SK-N-SH treated with all-trans-retinoic acid at 6 μM for 48 hours (cell line): ENCODE data around the gene SPATS2.
A peak's percentile ranks its signal among the peaks of the same experiment; 100 is the strongest.

ENCODE experiments used
- ATAC-seq: fragments of 200-7000 bp; cut with Tn5 transposase; 3 replicates; pipeline ENCODE4 v1.9.1; 2020; ENCODE audit warnings: mild to moderate bottlenecking, moderate library complexity
- ARNTL ChIP-seq: fragments of 450-650 bp; formaldehyde crosslinking; IDR thresholded peaks from 2 replicates; pipeline ENCODE4 v1.5.0; 2020; ENCODE audit warnings: low read depth, mild to moderate bottlenecking, moderate library complexity, borderline replicate concordance
- BACH2 ChIP-seq: fragments of 250-450 bp; sonication (Bioruptor Pico); IDR thresholded peaks from 2 replicates; pipeline ENCODE4 v1.9.0; 2021; ENCODE audit warnings: mild to moderate bottlenecking, borderline replicate concordance
- CSDC2 ChIP-seq: fragments of 250-450 bp; sonication (Bioruptor Pico); IDR thresholded peaks from 2 replicates; pipeline ENCODE4 v1.5.0; 2020; ENCODE audit warnings: mild to moderate bottlenecking, moderate library complexity
- ESRRG ChIP-seq: fragments of 250-450 bp; sonication (Bioruptor Pico); IDR thresholded peaks from 2 replicates; pipeline ENCODE4 v1.6.1; 2021; ENCODE audit warnings: mild to moderate bottlenecking
- GLIS3 ChIP-seq: fragments of 250-450 bp; sonication (Bioruptor Pico); IDR thresholded peaks from 2 replicates; pipeline ENCODE4 v1.5.0; 2020; ENCODE audit warnings: mild to moderate bottlenecking, moderate library complexity
- ISL1 ChIP-seq: fragments of 250-450 bp; sonication (Bioruptor Pico); IDR thresholded peaks from 2 replicates; pipeline ENCODE4 v2.1.2; 2022; ENCODE audit warnings: mild to moderate bottlenecking, moderate library complexity
- OSR1 ChIP-seq: fragments of 250-450 bp; sonication (Bioruptor Pico); IDR thresholded peaks from 2 replicates; pipeline ENCODE4 v1.8.0; 2022; ENCODE audit warnings: moderate library complexity, mild to moderate bottlenecking, inconsistent platforms
- RARB ChIP-seq: fragments of 250-450 bp; sonication (Bioruptor Pico); IDR thresholded peaks from 2 replicates; pipeline ENCODE4 v1.8.0; 2021; ENCODE audit warnings: mild to moderate bottlenecking, moderate library complexity
- SNAI2 ChIP-seq: fragments of 250-450 bp; sonication (Bioruptor Pico); IDR thresholded peaks from 2 replicates; pipeline ENCODE4 v1.5.0; 2020; ENCODE audit warnings: mild to moderate bottlenecking, moderate library complexity
- TCF4 ChIP-seq: fragments of 250-450 bp; sonication (Bioruptor Pico); IDR thresholded peaks from 2 replicates; pipeline ENCODE4 v1.8.0; 2021; ENCODE audit warnings: mild to moderate bottlenecking, moderate library complexity, borderline replicate concordance
- TOX ChIP-seq: fragments of 250-450 bp; sonication (Bioruptor Pico); IDR thresholded peaks from 2 replicates; pipeline ENCODE4 v1.8.0; 2021; ENCODE audit warnings: mild to moderate bottlenecking, moderate library complexity, borderline replicate concordance
- ZC3H10 ChIP-seq: fragments of 250-450 bp; sonication (Bioruptor Pico); IDR thresholded peaks from 2 replicates; pipeline ENCODE4 v1.5.1; 2021; ENCODE audit warnings: mild to moderate bottlenecking, moderate library complexity
- ZFP3 ChIP-seq: fragments of 250-450 bp; sonication (Bioruptor Pico); IDR thresholded peaks from 2 replicates; pipeline ENCODE4 v1.5.0; 2020; ENCODE audit warnings: mild to moderate bottlenecking, moderate library complexity
- ZFP30 ChIP-seq: fragments of 450-650 bp; formaldehyde crosslinking; IDR thresholded peaks from 2 replicates; pipeline ENCODE4 v1.5.0; 2022; ENCODE audit warnings: mild to moderate bottlenecking, moderate library complexity
- ZNF565 ChIP-seq: fragments of 450-650 bp; formaldehyde crosslinking; conservative IDR thresholded peaks from 2 replicates; pipeline ENCODE4 v1.5.0; 2020; ENCODE audit warnings: low read depth, mild to moderate bottlenecking, moderate library complexity
- ZNF70 ChIP-seq: fragments of 450-650 bp; formaldehyde crosslinking; IDR thresholded peaks from 2 replicates; pipeline ENCODE4 v1.5.0; 2020; ENCODE audit warnings: mild to moderate bottlenecking, moderate library complexity
- TF ChIP-seq, protein P1 (sequence below): fragments of 250-450 bp; sonication (Bioruptor Pico); IDR thresholded peaks from 2 replicates; pipeline ENCODE4 v1.5.1; 2021; ENCODE audit warnings: mild to moderate bottlenecking, moderate library complexity
- TF ChIP-seq, protein P2 (sequence below): fragments of 250-450 bp; sonication (Bioruptor Pico); IDR thresholded peaks from 2 replicates; pipeline ENCODE4 v1.8.0; 2021; ENCODE audit warnings: low read depth, mild to moderate bottlenecking, moderate library complexity, borderline replicate concordance
- TF ChIP-seq, protein P3 (sequence below): fragments of 250-450 bp; sonication (Bioruptor Pico); IDR thresholded peaks from 2 replicates; pipeline ENCODE4 v1.5.1; 2020; ENCODE audit warnings: low read depth, mild to moderate bottlenecking, moderate library complexity
- TF ChIP-seq, protein P4 (sequence below): fragments of 250-450 bp; sonication (Bioruptor Pico); IDR thresholded peaks from 2 replicates; pipeline ENCODE4 v1.8.0; 2020; ENCODE audit warnings: mild to moderate bottlenecking, moderate library complexity, borderline replicate concordance

Gene SPATS2

GRCh38 chr12:49358483-49359141 lies 8.7 kb upstream of the SPATS2 start:
- TF ChIP-seq ESRRG (CRISPR knock-in tag) (no peak), ZNF565 (no peak), ZNF70 (CRISPR knock-in tag) (no peak), TCF4 (no peak), ISL1 (CRISPR knock-in tag) (no peak), ZFP3 (CRISPR knock-in tag) (no peak), ZFP30 (CRISPR knock-in tag) (no peak), ARNTL (CRISPR knock-in tag) (no peak), CSDC2 (no peak), GLIS3 (CRISPR knock-in tag) (no peak)
- TF ChIP-seq, protein P1, sequence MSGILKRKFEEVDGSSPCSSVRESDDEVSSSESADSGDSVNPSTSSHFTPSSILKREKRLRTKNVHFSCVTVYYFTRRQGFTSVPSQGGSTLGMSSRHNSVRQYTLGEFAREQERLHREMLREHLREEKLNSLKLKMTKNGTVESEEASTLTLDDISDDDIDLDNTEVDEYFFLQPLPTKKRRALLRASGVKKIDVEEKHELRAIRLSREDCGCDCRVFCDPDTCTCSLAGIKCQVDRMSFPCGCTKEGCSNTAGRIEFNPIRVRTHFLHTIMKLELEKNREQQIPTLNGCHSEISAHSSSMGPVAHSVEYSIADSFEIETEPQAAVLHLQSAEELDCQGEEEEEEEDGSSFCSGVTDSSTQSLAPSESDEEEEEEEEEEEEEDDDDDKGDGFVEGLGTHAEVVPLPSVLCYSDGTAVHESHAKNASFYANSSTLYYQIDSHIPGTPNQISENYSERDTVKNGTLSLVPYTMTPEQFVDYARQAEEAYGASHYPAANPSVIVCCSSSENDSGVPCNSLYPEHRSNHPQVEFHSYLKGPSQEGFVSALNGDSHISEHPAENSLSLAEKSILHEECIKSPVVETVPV (CRISPR knock-in tag), result no peak
- TF ChIP-seq, protein P2, sequence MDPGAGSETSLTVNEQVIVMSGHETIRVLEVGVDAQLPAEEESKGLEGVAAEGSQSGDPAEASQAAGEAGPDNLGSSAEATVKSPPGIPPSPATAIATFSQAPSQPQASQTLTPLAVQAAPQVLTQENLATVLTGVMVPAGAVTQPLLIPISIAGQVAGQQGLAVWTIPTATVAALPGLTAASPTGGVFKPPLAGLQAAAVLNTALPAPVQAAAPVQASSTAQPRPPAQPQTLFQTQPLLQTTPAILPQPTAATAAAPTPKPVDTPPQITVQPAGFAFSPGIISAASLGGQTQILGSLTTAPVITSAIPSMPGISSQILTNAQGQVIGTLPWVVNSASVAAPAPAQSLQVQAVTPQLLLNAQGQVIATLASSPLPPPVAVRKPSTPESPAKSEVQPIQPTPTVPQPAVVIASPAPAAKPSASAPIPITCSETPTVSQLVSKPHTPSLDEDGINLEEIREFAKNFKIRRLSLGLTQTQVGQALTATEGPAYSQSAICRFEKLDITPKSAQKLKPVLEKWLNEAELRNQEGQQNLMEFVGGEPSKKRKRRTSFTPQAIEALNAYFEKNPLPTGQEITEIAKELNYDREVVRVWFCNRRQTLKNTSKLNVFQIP, result no peak
- peak; percentile 92 for ATAC-seq

GRCh38 chr12:49359671-49360070 lies 7.6 kb upstream of the SPATS2 start:
- no peak for ATAC-seq
- TF ChIP-seq, protein P3, sequence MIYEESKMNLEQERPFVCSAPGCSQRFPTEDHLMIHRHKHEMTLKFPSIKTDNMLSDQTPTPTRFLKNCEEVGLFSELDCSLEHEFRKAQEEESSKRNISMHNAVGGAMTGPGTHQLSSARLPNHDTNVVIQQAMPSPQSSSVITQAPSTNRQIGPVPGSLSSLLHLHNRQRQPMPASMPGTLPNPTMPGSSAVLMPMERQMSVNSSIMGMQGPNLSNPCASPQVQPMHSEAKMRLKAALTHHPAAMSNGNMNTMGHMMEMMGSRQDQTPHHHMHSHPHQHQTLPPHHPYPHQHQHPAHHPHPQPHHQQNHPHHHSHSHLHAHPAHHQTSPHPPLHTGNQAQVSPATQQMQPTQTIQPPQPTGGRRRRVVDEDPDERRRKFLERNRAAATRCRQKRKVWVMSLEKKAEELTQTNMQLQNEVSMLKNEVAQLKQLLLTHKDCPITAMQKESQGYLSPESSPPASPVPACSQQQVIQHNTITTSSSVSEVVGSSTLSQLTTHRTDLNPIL, result no peak
- TF ChIP-seq OSR1 (CRISPR knock-in tag) (no peak), TCF4 (no peak), ZFP3 (CRISPR knock-in tag) (no peak), CSDC2 (no peak), ARNTL (CRISPR knock-in tag) (no peak), SNAI2 (CRISPR knock-in tag) (no peak), TOX (no peak), ESRRG (CRISPR knock-in tag) (no peak), ZC3H10 (CRISPR knock-in tag) (no peak)
- TF ChIP-seq, protein P2, result no peak
- TF ChIP-seq, protein P4, sequence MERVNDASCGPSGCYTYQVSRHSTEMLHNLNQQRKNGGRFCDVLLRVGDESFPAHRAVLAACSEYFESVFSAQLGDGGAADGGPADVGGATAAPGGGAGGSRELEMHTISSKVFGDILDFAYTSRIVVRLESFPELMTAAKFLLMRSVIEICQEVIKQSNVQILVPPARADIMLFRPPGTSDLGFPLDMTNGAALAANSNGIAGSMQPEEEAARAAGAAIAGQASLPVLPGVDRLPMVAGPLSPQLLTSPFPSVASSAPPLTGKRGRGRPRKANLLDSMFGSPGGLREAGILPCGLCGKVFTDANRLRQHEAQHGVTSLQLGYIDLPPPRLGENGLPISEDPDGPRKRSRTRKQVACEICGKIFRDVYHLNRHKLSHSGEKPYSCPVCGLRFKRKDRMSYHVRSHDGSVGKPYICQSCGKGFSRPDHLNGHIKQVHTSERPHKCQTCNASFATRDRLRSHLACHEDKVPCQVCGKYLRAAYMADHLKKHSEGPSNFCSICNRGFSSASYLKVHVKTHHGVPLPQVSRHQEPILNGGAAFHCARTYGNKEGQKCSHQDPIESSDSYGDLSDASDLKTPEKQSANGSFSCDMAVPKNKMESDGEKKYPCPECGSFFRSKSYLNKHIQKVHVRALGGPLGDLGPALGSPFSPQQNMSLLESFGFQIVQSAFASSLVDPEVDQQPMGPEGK (CRISPR knock-in tag), result no peak

DNA sequence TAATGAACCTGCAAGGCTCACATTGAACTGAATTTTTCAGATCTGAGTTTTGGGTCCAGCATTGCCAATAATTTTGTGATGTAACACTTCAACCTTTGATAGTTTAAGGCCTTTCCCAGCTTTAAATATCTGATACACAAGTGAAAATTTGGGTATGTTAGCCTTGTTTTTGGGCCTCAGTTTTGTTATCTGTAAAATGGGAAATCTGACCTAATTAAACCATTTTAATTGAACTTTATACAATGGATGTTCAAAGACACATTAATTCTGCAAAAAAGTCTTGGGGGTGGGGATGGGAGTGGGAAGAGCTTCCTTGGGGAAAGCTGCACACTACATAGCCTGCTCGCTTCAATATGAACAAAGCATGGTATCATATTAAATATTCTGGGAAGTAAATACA lies 5.2 kb upstream of the SPATS2 start:
- no peak for ATAC-seq
- TF ChIP-seq, protein P3, result no peak
- TF ChIP-seq RARB (CRISPR knock-in tag), result no peak
- TF ChIP-seq, protein P4 (CRISPR knock-in tag), result no peak
- TF ChIP-seq TCF4, result no peak
- TF ChIP-seq ARNTL (CRISPR knock-in tag), result no peak
- TF ChIP-seq BACH2 (CRISPR knock-in tag), result no peak
